SK-N-SH (cell line): ENCODE results near the gene EVL. TPM values are rescaled to one million over a fixed set of nuclear protein-coding genes. Genes with fewer than 3 reads are reported as not detected.
"Not testable (repeated sequence)": the region's sequence is repeated elsewhere in the genome, so short reads cannot be mapped to it uniquely, and the experiment has no call there.

Experiments
- CTCF ChIA-PET: fragments of 300-600, 350-600 bp; formaldehyde crosslinking; extraction: SDS; loops from one replicate; lab custom pipeline; 2021; lab: Yijun Ruan, JAX
- POLR2A ChIA-PET: fragments of 350-600 bp; sonication (Branson Sonifier 250); formaldehyde crosslinking; extraction: SDS; loops from one replicate; lab custom pipeline; 2020; ENCODE audit warnings: antibody characterized with exemption, inconsistent platforms; lab: Yijun Ruan, JAX
- DNase-seq: peaks from one replicate; pipeline ENCODE4 v3.0.0; 2012
- H2AFZ ChIP-seq: fragments of 200-600 bp; sonication (generic); 2 replicates; pipeline ENCODE4 v1.8.1; 2016; ENCODE audit warnings: antibody characterized with exemption, mild to moderate bottlenecking, low read depth
- H3F3A ChIP-seq: fragments of 200-600 bp; sonication (generic); replicated peaks from 2 replicates; pipeline ENCODE3; 2016; ENCODE audit warnings: antibody characterized with exemption, mild to moderate bottlenecking; ENCODE audit not compliant: insufficient read depth
- H3K27ac ChIP-seq, 2 experiments: fragments of 200-500 bp in 1 of 2; fragments of 200-600 bp in 1 of 2; sonication (Bioruptor generic) in 1 of 2; sonication (generic), shearing (Covaris generic) in 1 of 2; 2 replicates each; pipeline versions ENCODE4 v1.5.1 to v1.6.1; 2014 to 2016; ENCODE audit warnings: low read depth in 2 of 2, inconsistent platforms in 1 of 2, low read length in 1 of 2, mild to moderate bottlenecking in 1 of 2, mixed read lengths in 1 of 2
- H3K27me3 ChIP-seq: fragments of 200-600 bp; sonication (generic), shearing (Covaris generic); 2 replicates; pipeline ENCODE4 v1.6.1; 2016; ENCODE audit warnings: mixed run types; ENCODE audit not compliant: insufficient read depth
- H3K36me3 ChIP-seq, 2 experiments: fragments of 200-500 bp in 1 of 2; fragments of 200-600 bp in 1 of 2; sonication (Bioruptor generic) in 1 of 2; sonication (generic) in 1 of 2; replicated peaks in 1 of 2; 2 replicates each; pipeline versions ENCODE3 to v1.5.1; 2014 to 2016; ENCODE audit warnings: low read length in 1 of 2, mild to moderate bottlenecking in 1 of 2; ENCODE audit not compliant: insufficient read depth in 2 of 2, control insufficient read depth in 1 of 2
- H3K4me1 ChIP-seq, 2 experiments: fragments of 200-500 bp in 1 of 2; fragments of 200-600 bp in 1 of 2; sonication (Bioruptor generic) in 1 of 2; sonication (generic), shearing (Covaris generic) in 1 of 2; 2 replicates each; pipeline versions ENCODE4 v1.5.1 to v1.6.1; 2014 to 2016; ENCODE audit warnings: low read depth in 1 of 2, low read length in 1 of 2, mixed run types in 1 of 2; ENCODE audit not compliant: insufficient read depth in 2 of 2, control insufficient read depth in 1 of 2
- H3K4me2 ChIP-seq: fragments of 200-600 bp; sonication (generic), shearing (Covaris generic); 2 replicates; pipeline ENCODE4 v1.6.1; 2017; ENCODE audit warnings: mixed run types
- H3K4me3 ChIP-seq, 2 experiments: fragments of 200-500 bp in 1 of 2; fragments of 200-600 bp in 1 of 2; sonication (Bioruptor generic) in 1 of 2; sonication (generic), shearing (Covaris generic) in 1 of 2; 2 replicates each; pipeline versions ENCODE4 v1.5.1 to v1.8.1; 2014 to 2016; ENCODE audit warnings: low read depth in 2 of 2, inconsistent platforms in 1 of 2, low read length in 1 of 2, mild to moderate bottlenecking in 1 of 2, mixed read lengths in 1 of 2, moderate library complexity in 1 of 2
- H3K79me2 ChIP-seq: fragments of 200-600 bp; sonication (generic); 2 replicates; pipeline ENCODE4 v1.8.1; 2017; ENCODE audit warnings: mild to moderate bottlenecking; ENCODE audit not compliant: insufficient read depth
- H3K9ac ChIP-seq: fragments of 200-600 bp; sonication (generic); 2 replicates; pipeline ENCODE4 v1.6.1; 2017; ENCODE audit warnings: mixed run types
- H3K9me2 ChIP-seq: fragments of 200-600 bp; sonication (generic); 2 replicates; pipeline ENCODE4 v1.6.1; 2017; ENCODE audit warnings: mixed run types
- H3K9me3 ChIP-seq: fragments of 200-600 bp; sonication (generic); 2 replicates; pipeline ENCODE4 v1.6.1; 2017; ENCODE audit warnings: mixed run types, mild to moderate bottlenecking, moderate library complexity
- H4K20me1 ChIP-seq: fragments of 200-600 bp; sonication (generic); 2 replicates; pipeline ENCODE4 v1.6.1; 2017; ENCODE audit warnings: mild to moderate bottlenecking, mixed run types; ENCODE audit not compliant: insufficient read depth
- CTCF ChIP-seq: fragments of 200-600 bp; sonication (generic); IDR thresholded peaks from 2 replicates; pipeline ENCODE4 v1.6.1; 2017; ENCODE audit warnings: antibody characterized with exemption, mild to moderate bottlenecking, moderate library complexity
- EZH2phosphoT487 ChIP-seq: fragments of 200-600 bp; sonication (generic); IDR thresholded peaks from 2 replicates; pipeline ENCODE4 v1.6.1; 2017; ENCODE audit warnings: low read depth, mixed run types, mild to moderate bottlenecking, antibody characterized with exemption, moderate library complexity, borderline replicate concordance
- FOSL2 ChIP-seq: IDR thresholded peaks from 2 replicates; pipeline ENCODE4 v1.4.0; 2012; ENCODE audit warnings: low read depth, mild to moderate bottlenecking, moderate library complexity, borderline replicate concordance
- FOXJ3 ChIP-seq: sonication (generic); formaldehyde crosslinking; IDR thresholded peaks from 2 replicates; pipeline ENCODE4 v1.5.1; 2020; ENCODE audit warnings: mild to moderate bottlenecking, missing genetic modification reagents
- FOXM1 ChIP-seq: IDR thresholded peaks from 2 replicates; pipeline ENCODE4 v1.4.0; 2012; ENCODE audit warnings: low read depth, mild to moderate bottlenecking
- GABPA ChIP-seq: IDR thresholded peaks from 2 replicates; pipeline ENCODE4 v1.4.0; 2012; ENCODE audit warnings: low read depth, mild to moderate bottlenecking
- JUND ChIP-seq: IDR thresholded peaks from 2 replicates; pipeline ENCODE4 v1.4.0; 2012
- MAX ChIP-seq: IDR thresholded peaks from 2 replicates; pipeline ENCODE4 v1.4.0; 2012; ENCODE audit warnings: low read depth
- MEF2A ChIP-seq: IDR thresholded peaks from 2 replicates; pipeline ENCODE4 v1.4.0; 2012; ENCODE audit warnings: low read depth, borderline replicate concordance
- MXI1 ChIP-seq: IDR thresholded peaks from 2 replicates; pipeline ENCODE4 v1.6.1; 2012; ENCODE audit warnings: mild to moderate bottlenecking, low read depth, low read length, improper control_type of control experiment
- PBX3 ChIP-seq: IDR thresholded peaks from 2 replicates; pipeline ENCODE4; 2012
- RAD21 ChIP-seq: IDR thresholded peaks from 2 replicates; pipeline ENCODE4 v1.6.1; 2012; ENCODE audit warnings: mild to moderate bottlenecking, low read length
- SMC3 ChIP-seq: IDR thresholded peaks from 2 replicates; pipeline ENCODE4 v1.6.1; 2012; ENCODE audit warnings: low read depth, low read length, improper control_type of control experiment
- TCF12 ChIP-seq: IDR thresholded peaks from 2 replicates; pipeline ENCODE4 v1.4.0; 2012
- TEAD4 ChIP-seq: IDR thresholded peaks from 2 replicates; pipeline ENCODE4 v1.4.0; 2012; ENCODE audit warnings: mild to moderate bottlenecking, borderline replicate concordance; ENCODE audit not compliant: insufficient read depth
- USF1 ChIP-seq: IDR thresholded peaks from 2 replicates; pipeline ENCODE4 v1.4.0; 2012; ENCODE audit warnings: low read depth, borderline replicate concordance
- YY1 ChIP-seq: IDR thresholded peaks from 2 replicates; pipeline ENCODE4 v1.4.0; 2012; ENCODE audit warnings: low read depth, mild to moderate bottlenecking
- ZBTB33 ChIP-seq: IDR thresholded peaks from 2 replicates; pipeline ENCODE4 v1.4.0; 2012; ENCODE audit warnings: low read depth, borderline replicate concordance
- WGBS: methylation state at CpG from one replicate; pipeline ENCODE4 v1.1.6; 2017; ENCODE audit warnings: low lambda C conversion rate; 5-methylcytosine and 5-hydroxymethylcytosine counted together
- polyA plus RNA-seq, 3 experiments: library from polyadenylated mRNA; depleted of rRNA; stranded (reverse); fragments of >200 nt; gene quantifications; 2 replicates each; pipeline ENCODE4 v1.2.3, GENCODE V29; 2012

The EVL gene
- polyA plus RNA-seq, 1 of the 3 experiments (the other 2 are of a cell fraction), result 36.5 TPM

GRCh38 chr14:100063314-100063941, 1.8 kb upstream of the EVL start:
- Histone ChIP-seq H3K9ac (no peak overlapping the region), H3F3A (no peaks in the 10 kb centered on the region), H3K4me2 (no peak overlapping the region), H3K4me1 (peaks cover 0 to 10% of the 10 kb centered on the region in 2 experiments; a peak in 1 of 4 replicates), H2AFZ (no peak overlapping the region), H3K9me2 (no peaks in the 10 kb centered on the region), H3K4me3 (no peak overlapping the region), H3K79me2 (0 out of 2 replicates have a peak, but pooled peaks cover 3% of the 10 kb centered on the region), H3K27me3 (no peaks in the 10 kb centered on the region), H3K9me3 (no peaks in the 10 kb centered on the region), H4K20me1 (no peaks in the 10 kb centered on the region), H3K36me3 (no peaks in the 10 kb centered on the region), H3K27ac (no peak overlapping the region)
- no peak for TF ChIP-seq GABPA
- no peak for TF ChIP-seq TCF12
- TF ChIP-seq MEF2A, result no peak
- no peak for TF ChIP-seq MXI1
- TF ChIP-seq EZH2phosphoT487, result no peak
- TF ChIP-seq MAX, result no peak
- TF ChIP-seq ZBTB33, result no peak
- TF ChIP-seq SMC3, result no peak
- no peak for TF ChIP-seq FOXJ3
- TF ChIP-seq YY1, result no peak
- TF ChIP-seq USF1, result no peak
- TF ChIP-seq FOXM1, result no peak
- TF ChIP-seq RAD21, result no peak
- no peak for TF ChIP-seq FOSL2
- TF ChIP-seq JUND, result no peak
- TF ChIP-seq PBX3, result no peak
- TF ChIP-seq TEAD4, result no peak
- no peak for TF ChIP-seq CTCF
- no peak for DNase-seq
- WGBS, result 96% methylated on average over 6 of the region's 6 CpGs
- ChIA-PET CTCF (interaction anchor here (0.6 kb wide), 1 partner anchor 41 kb away, joined by 5 read pairs; no protein-coding TSS in a partner anchor), POLR2A (no interaction called here)

- CTCF ChIA-PET, H3K27me3 ChIP-seq, POLR2A ChIA-PET, H2AFZ ChIP-seq, H3K9ac ChIP-seq, H3F3A ChIP-seq, H3K9me3 ChIP-seq, H3K4me2 ChIP-seq, H3K79me2 ChIP-seq, H3K9me2 ChIP-seq, H3K4me3 ChIP-seq, H3K4me1 ChIP-seq, DNase-seq, H4K20me1 ChIP-seq, H3K27ac ChIP-seq, H3K36me3 ChIP-seq: not testable (repeated sequence)
- 90% methylated on average over 12 of the region's 12 CpGs for WGBS
These were observed 708 bp upstream of the EVL start for GRCh38 chr14:100064335-100065092.
